Measurements from ENCODE around the gene ADORA2B.

ADORA2B gene

DNA sequence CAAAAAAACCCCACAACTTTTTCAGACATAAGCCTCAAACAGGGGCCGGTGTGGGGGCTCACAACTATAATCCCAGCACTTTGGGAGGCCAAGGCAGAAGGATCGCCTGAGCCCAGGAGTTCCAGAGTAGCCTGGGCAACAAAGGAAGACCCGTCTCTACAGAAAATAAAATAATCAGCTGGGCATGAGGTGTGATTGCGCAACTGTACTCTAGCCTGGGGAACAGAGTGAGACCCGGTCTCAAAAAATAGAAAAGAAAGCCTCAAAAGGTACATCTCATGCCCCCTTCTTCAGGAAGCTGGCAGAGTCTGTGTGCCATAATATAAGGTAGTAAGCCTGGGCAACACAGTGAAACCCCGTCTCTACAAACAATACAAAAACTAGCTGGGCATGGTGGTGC, 51.4 kb downstream of the ADORA2B start:
- DNase-seq (ENCODE audit: low read depth) = no peak

- no peak for DNase-seq (ENCODE audit: low read depth)
Observed at GRCh38 chr17:15998031-15998562, 53.2 kb downstream of the ADORA2B start.

GRCh38 chr17:15999141-15999973, 54.4 kb downstream of the ADORA2B start, which contains the start of the genes TTC19 and ZSWIM7:
Gene TTC19 (plus strand): TSS chr17:15999824. CDS start chr17:15999849, 25 bp downstream.
Gene ZSWIM7 (minus strand): TSS chr17:15999704. CDS start chr17:15999594, 110 bp downstream.
- DNase-seq (ENCODE audit: low read depth) = peak; percentile 88

GRCh38 chr17:15999974-16000827, 55.3 kb downstream of the ADORA2B start:
- DNase-seq (ENCODE audit: low read depth) = no peak

DNA sequence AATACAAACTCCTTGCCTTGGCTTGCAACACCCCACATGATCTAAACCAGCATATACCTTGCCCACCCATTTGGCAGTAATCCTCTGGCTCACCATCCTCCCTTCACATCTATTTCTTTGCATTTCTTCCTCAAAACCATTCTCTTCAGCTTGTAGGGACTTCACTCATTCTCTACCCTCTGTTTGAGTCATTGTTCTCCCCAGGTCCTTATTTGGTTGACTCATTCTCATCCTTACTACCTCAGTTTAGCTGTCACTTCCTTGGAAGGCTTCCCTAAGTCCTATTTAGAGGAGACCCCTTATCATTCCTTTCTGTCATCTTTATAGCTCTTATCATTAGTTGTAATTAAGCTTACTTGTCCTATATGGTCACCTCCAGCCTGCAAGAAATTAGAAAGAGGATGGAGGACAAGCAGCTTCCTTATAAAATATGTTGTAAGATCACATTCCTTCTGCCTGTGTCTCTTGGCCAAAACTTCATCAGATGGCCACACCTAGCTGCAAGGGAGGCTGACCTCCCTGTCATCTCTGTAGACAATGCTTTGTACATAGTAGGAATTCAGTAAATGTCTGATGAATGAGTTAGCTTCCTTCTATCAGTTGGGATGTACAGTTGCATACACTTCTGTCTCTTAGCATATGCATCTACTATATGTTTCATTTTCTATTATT, 56.4 kb downstream of the ADORA2B start:
- no peak for DNase-seq (ENCODE audit: low read depth)

GRCh38 chr17:16002708-16003260, 57.9 kb downstream of the ADORA2B start:
- no peak for DNase-seq (ENCODE audit: low read depth)

- no peak for DNase-seq (ENCODE audit: low read depth)
Observed at GRCh38 chr17:16003841-16004240, 58.9 kb downstream of the ADORA2B start.

DNA sequence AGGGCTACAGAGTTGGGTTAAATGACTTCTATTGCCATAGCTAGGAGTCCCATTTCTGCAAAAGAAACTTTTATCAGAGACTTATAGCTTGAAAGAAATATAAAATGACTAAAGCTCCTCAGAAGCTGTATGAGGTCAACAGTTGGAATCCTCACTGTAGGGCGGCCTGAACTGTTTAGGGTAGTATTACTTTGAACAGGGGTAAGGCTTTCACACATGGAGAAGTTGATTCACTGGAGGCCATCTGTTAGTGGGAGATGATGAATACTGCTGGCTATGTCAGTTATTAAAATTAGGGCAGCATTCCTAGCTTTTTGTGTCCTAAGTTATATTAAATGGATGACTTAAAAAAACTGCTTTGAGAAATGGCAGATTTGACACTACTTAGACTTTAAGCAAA, 60.7 kb downstream of the ADORA2B start:
- DNase-seq (ENCODE audit: low read depth) = no peak

DNA sequence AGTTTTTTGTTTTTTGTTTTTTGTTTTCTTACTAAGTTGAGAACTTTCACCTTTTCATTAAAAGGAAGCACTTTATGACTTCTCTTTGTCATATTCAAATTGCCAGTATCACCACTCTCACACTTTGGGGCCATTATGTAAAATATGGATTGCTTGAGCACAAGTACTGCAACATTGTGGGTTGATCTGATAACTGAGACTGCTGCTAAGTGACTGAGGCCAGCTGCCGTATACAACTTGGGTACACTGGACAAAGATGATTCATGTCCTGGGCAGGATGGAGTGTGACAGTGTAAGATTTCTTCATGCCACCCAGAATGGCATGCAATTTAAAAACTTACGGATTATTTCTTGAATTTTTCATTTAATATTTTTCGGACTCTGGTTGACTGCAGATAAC, 62.5 kb downstream of the ADORA2B start:
- no peak for DNase-seq (ENCODE audit: low read depth)

- DNase-seq (ENCODE audit: low read depth) = no peak
Observed at GRCh38 chr17:16013943-16014407, 69.0 kb downstream of the ADORA2B start.

DNA sequence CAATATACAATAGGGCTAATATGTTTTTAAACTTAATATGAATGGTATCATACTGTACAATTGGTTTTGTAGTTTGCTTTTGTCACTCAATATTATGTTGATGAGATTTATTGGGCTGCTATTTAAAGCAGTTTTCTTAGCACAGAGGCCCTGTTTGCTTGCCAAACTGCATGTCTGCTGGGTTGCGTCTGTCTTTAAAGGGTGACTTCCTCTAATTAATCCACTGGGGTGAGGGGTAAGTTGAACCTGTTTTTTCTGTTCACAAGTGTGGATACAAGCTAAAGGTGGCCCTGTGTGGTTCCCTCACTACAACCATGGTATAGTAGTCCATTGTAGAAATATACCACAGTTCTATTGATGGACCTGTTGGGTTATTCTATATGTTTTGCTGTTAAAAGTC, 74.4 kb downstream of the ADORA2B start:
- no peak for DNase-seq (ENCODE audit: low read depth)

DNA sequence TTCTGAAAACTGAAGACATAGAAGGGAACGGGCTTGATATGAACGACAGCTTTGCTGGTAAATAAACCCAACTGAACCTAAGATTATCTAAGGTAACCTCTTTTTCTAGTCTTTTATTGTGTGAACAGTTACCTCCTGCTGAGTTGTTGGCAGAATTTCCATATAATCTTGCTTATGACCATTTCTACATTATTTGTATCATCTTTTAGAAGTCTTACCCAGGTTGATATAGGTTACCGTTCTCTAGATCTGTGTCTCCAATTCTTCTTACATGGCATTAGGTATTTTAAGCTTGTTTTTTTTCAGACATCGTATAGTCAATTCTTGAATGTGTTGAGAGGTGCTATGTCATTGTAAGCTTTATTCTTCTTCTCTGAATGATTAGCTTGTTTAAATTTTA, 79.0 kb downstream of the ADORA2B start:
- no peak for DNase-seq (ENCODE audit: low read depth)

GRCh38 chr17:16025202-16025601, 80.3 kb downstream of the ADORA2B start:
- DNase-seq (ENCODE audit: low read depth) = no peak
